HG02840 (cell line): ENCODE measurements around the gene OR2F2.

Experiments used
- ATAC-seq: cut with Tn5 transposase; IDR thresholded peaks from one replicate; pipeline ENCODE4 v1.9.1; 2021; ENCODE audit warnings: mild to moderate bottlenecking, moderate library complexity, moderate number of reproducible peaks; ENCODE audit not compliant: unreplicated experiment, low FRiP score

Gene OR2F2, protein sequence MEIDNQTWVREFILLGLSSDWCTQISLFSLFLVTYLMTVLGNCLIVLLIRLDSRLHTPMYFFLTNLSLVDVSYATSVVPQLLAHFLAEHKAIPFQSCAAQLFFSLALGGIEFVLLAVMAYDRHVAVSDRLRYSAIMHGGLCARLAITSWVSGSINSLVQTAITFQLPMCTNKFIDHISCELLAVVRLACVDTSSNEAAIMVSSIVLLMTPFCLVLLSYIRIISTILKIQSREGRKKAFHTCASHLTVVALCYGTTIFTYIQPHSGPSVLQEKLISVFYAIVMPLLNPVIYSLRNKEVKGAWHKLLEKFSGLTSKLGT

DNA sequence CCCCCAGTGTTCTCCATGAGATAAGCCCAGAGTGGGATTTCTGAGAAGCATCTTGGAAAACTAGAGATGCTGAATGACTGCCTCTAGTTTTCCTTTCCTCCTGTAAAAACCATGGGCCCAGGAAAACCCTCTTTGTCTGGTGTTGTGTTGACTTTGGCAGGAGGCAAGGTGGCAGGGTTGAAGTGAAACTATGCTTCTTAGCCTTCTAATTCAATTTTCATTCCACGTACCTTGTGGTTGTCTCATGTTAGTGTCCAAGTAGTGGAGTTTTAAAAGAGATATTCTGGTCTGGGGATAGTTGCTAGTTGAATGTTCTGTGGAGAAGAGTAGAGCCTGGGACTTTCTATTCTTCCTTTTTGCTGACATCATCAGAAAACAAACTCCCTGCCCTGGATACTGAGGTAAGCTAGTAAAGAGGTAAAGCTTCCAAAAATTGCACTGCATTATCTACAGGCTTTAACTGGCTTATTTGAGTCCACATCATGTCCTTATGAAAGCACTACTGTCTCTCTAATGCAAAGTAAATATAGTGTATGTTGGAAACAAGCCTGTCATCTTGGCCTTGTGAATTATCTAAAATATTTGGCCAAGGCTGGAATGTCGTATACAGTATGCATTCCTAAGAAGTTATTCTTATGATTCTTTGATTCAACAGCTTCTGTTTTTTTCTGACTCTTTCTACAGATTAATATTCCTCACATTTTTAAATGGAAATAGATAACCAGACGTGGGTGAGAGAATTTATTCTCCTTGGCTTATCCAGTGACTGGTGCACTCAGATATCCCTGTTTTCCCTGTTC lies at the start of gene OR2F2:
TSS of gene OR2F2 (plus strand) at position 708 of the 800 bp plus-strand sequence. CDS start at position 708, 0 bp downstream.
- ATAC-seq, result no peak

DNA sequence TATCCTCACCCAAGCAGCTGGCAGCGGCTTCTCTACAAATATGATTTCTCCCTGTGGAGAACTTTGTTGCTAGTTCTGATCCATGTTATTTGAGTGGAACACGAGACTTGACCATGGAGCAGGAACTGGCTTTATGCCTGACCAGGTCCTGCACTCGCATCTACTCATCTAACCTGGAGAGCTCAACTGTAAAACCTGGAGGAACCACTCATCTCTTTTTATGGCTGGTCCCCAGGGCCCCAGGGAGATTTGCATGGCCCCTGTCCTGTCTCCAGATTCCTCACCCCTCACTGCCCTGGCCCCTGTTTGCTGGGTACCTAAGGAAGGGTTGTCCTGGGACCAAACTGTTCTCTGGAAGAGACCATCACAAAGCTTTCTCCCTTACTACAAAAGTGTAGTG lies 49.1 kb upstream of the OR2F2 start:
- ATAC-seq, result no peak

GRCh38 chr7:143886826-143887477 lies 48.1 kb upstream of the OR2F2 start:
- ATAC-seq, result no peak

GRCh38 chr7:143889068-143889467 lies 46.0 kb upstream of the OR2F2 start:
- no peak for ATAC-seq

DNA sequence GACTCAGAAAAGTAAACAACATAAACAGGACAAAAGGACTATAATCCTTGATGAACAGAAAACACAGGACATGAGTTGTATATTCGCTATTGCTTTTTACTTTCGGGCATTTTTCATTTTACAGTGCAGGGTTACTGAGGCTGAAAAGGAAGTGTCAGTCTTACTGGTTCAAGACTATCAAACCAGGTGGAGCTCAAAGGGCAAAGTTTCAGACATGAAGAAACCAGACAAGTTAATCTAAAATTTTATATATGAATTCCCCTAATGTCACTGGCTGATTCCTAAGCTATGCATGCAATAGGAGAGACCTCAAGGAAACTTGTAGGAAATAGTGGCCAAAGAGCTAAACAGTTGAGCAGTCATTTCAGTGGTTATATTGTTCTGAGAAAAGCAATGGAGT lies 44.5 kb upstream of the OR2F2 start:
- no peak for ATAC-seq

DNA sequence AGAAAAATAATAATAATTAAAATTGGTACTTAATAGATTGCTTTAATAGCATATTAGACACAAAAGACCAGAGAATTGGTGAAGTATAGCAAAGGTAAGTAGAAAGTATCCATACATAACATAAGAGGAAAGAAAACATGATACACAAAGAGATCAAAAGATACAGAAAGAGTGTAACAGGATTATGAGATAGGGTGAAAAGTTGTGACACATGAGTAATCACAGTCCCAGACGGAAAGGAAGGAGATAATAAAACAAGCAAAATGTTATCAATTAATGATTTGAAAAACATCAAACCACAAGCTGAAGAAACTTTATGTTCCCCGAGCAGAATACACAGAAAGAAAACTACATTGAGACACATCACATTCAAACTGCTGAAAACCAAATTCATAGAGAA lies 43.6 kb upstream of the OR2F2 start:
- ATAC-seq, result no peak

DNA sequence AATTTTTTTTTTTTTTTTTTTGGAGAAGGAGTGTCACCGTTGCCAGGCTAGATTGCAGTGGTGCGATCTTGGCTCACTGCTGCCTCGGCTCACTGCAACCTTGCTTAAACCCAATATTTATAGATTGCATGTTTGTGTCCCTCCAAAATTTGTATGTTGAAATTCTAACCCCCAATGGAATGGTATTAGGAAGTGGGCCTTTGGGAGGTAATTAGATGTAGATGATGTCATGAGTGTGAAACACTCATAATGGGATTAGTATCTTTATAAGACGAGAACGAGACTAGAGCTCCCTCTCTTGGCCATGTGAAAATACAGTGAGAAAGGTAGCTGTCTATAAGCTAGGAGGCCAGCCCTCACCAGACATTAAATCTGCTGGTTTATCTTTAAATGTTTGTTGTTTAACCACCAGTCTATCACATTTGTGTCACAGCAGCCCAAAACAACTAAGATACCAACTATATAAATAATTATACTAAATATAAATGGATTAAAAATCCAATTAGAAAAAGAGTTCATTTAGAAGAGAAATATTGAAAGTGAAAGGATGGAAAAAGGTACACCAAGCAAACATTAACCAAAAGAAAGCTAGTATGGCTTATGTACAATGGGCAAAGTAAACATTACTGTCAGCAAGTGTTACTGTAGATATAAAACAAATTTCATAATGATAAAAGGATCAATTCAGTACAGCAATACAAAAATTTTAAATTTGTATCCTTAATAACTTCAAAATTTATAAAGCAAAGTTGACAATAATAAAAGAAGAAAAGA lies 42.3 kb upstream of the OR2F2 start:
- peak; percentile 99 for ATAC-seq

- no peak for ATAC-seq
These were observed 38.4 kb upstream of the OR2F2 start for GRCh38 chr7:143896667-143897066.

GRCh38 chr7:143898810-143899209 lies 36.2 kb upstream of the OR2F2 start:
- no peak for ATAC-seq

- no peak for ATAC-seq
These were observed 34.7 kb upstream of the OR2F2 start for GRCh38 chr7:143900230-143900766.

DNA sequence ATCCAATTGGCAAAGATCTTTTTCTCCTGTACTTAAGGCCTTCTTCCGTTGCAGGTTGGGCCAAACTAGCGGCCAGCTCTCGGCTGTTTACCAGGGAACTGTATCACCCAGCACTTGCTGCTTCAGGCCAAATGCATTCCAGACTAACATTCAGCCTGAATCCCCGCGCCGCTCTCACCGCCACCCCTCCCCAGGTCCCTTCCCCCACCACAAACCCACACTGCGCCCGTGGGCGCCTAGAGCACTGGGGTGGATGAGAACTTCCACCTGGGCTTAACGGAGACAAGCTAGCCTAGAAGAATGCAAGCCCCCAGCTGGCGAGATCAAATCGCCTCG lies 33.7 kb upstream of the OR2F2 start:
- no peak for ATAC-seq

- ATAC-seq, result peak; percentile 96
These were observed 33.2 kb upstream of the OR2F2 start, which contains the start of gene TCAF1 for GRCh38 chr7:143901668-143902331. Gene TCAF1 (minus strand): TSS chr7:143902176. CDS start chr7:143876608, 25,568 bp downstream.

- no peak for ATAC-seq
These were observed 32.6 kb upstream of the OR2F2 start for GRCh38 chr7:143902332-143902899.

- ATAC-seq, result no peak
These were observed 29.5 kb upstream of the OR2F2 start for GRCh38 chr7:143905509-143905908.

- no peak for ATAC-seq
These were observed 28.9 kb upstream of the OR2F2 start for GRCh38 chr7:143906151-143906550.

GRCh38 chr7:143906895-143907294 lies 28.1 kb upstream of the OR2F2 start:
- no peak for ATAC-seq

DNA sequence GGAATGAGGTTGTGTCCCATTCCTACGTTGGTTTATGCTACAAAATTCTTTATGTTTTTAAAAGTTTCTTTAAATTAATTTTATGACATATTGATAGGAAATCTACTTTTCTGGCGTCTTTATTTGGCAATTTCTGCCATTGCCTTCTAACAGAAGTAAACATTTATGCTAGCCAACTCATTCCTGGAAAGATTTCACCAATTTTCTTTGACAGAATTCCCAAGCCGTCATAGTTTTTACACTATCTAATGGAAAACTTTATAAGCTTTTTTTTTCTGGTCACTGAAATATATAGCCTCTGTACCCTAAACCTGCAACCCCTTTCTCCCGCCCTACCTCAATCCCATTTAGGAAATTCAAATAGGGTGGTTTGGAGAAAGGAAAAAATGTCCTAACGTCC lies 26.9 kb upstream of the OR2F2 start:
- ATAC-seq, result no peak

DNA sequence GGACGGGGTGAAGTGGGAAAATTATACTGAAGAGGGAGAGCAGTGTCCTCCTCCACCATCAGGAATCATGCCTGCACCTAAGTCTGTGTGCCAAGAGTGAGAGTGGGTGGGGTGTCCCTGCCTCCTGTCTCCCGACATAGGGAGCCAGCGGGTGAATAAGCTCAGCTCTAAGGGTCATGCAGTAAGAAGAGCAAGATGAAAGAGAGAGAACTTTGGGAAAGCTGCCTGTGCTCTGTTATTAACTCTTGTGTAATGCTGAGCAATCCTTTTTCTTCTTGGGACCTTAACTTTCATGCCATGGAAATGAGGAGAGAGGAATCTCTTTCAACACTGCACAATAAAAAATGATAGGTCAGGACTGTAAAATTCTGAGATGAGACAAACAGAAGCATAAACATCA lies 25.2 kb upstream of the OR2F2 start:
- ATAC-seq, result no peak

- ATAC-seq, result no peak
These were observed 24.4 kb upstream of the OR2F2 start for GRCh38 chr7:143910473-143911248.
